ENCODE measurements around the gene COL4A1.

COL4A1 gene

GRCh38 chr13:110268061-110268460 lies 38.9 kb downstream of the COL4A1 start:
- WGBS, 2 experiments: 92 to 93% methylated on average over 6 of the region's 6 CpGs
- Histone ChIP-seq H3K4me3 (ENCODE audit: insufficient read depth, low read depth, low read length) (no peak overlapping the region), H3K27me3 (ENCODE audit: control insufficient read depth, insufficient read depth, low read length, poor library complexity, severe bottlenecking) (no peaks in the 10 kb centered on the region), H3K4me1 (ENCODE audit: control insufficient read depth, insufficient read depth, low read length) (peaks cover 22% of the 10 kb centered on the region), H3K9me3 (ENCODE audit: control insufficient read depth, low read length) (no peaks in the 10 kb centered on the region), H3K36me3 (ENCODE audit: control insufficient read depth, insufficient read depth, low read length) (no peaks in the 10 kb centered on the region), H3K27ac (ENCODE audit: insufficient read depth, low read depth, low read length, poor library complexity, severe bottlenecking) (no peak overlapping the region)

GRCh38 chr13:110266983-110267382 lies 40.0 kb downstream of the COL4A1 start:
- H3K36me3 ChIP-seq (ENCODE audit: control insufficient read depth, insufficient read depth, low read length): no peaks in the 10 kb centered on the region
- no peaks in the 10 kb centered on the region for H3K27me3 ChIP-seq (ENCODE audit: control insufficient read depth, insufficient read depth, low read length, poor library complexity, severe bottlenecking)
- no peaks in the 10 kb centered on the region for H3K9me3 ChIP-seq (ENCODE audit: control insufficient read depth, low read length)
- WGBS, 2 experiments: 23 to 24% methylated on average over 10 of the region's 10 CpGs
- H3K4me1 ChIP-seq (ENCODE audit: control insufficient read depth, insufficient read depth, low read length): peaks cover 22% of the 10 kb centered on the region
- H3K27ac ChIP-seq (ENCODE audit: insufficient read depth, low read depth, low read length, poor library complexity, severe bottlenecking): no peak overlapping the region
- H3K4me3 ChIP-seq (ENCODE audit: insufficient read depth, low read depth, low read length): no peak overlapping the region

GRCh38 chr13:110266431-110266809 lies 40.5 kb downstream of the COL4A1 start:
- Histone ChIP-seq H3K4me1 (ENCODE audit: control insufficient read depth, insufficient read depth, low read length) (peaks cover 22% of the 10 kb centered on the region), H3K27me3 (ENCODE audit: control insufficient read depth, insufficient read depth, low read length, poor library complexity, severe bottlenecking) (no peaks in the 10 kb centered on the region), H3K27ac (ENCODE audit: insufficient read depth, low read depth, low read length, poor library complexity, severe bottlenecking) (no peak overlapping the region), H3K4me3 (ENCODE audit: insufficient read depth, low read depth, low read length) (no peak overlapping the region), H3K9me3 (ENCODE audit: control insufficient read depth, low read length) (no peaks in the 10 kb centered on the region), H3K36me3 (ENCODE audit: control insufficient read depth, insufficient read depth, low read length) (no peaks in the 10 kb centered on the region)
- WGBS, 2 experiments: 89 to 90% methylated on average over 8 of the region's 8 CpGs

- H3K4me1 ChIP-seq (ENCODE audit: control insufficient read depth, insufficient read depth, low read length): peaks cover 22% of the 10 kb centered on the region
- H3K36me3 ChIP-seq (ENCODE audit: control insufficient read depth, insufficient read depth, low read length): no peaks in the 10 kb centered on the region
- no peaks in the 10 kb centered on the region for H3K9me3 ChIP-seq (ENCODE audit: control insufficient read depth, low read length)
- no peaks in the 10 kb centered on the region for H3K27me3 ChIP-seq (ENCODE audit: control insufficient read depth, insufficient read depth, low read length, poor library complexity, severe bottlenecking)
- H3K27ac ChIP-seq (ENCODE audit: insufficient read depth, low read depth, low read length, poor library complexity, severe bottlenecking): no peak overlapping the region
- H3K4me3 ChIP-seq (ENCODE audit: insufficient read depth, low read depth, low read length): no peak overlapping the region
- WGBS, 2 experiments: 85 to 86% methylated on average over 38 of the region's 38 CpGs
Observed at GRCh38 chr13:110265682-110266430, 41.1 kb downstream of the COL4A1 start.

GRCh38 chr13:110265341-110265681 lies 41.6 kb downstream of the COL4A1 start:
- Histone ChIP-seq H3K9me3 (ENCODE audit: control insufficient read depth, low read length) (no peaks in the 10 kb centered on the region), H3K4me3 (ENCODE audit: insufficient read depth, low read depth, low read length) (no peak overlapping the region), H3K4me1 (ENCODE audit: control insufficient read depth, insufficient read depth, low read length) (peaks cover 22% of the 10 kb centered on the region), H3K36me3 (ENCODE audit: control insufficient read depth, insufficient read depth, low read length) (no peaks in the 10 kb centered on the region), H3K27ac (ENCODE audit: insufficient read depth, low read depth, low read length, poor library complexity, severe bottlenecking) (no peak overlapping the region), H3K27me3 (ENCODE audit: control insufficient read depth, insufficient read depth, low read length, poor library complexity, severe bottlenecking) (no peaks in the 10 kb centered on the region)
- 88 to 93% methylated on average over 6 of the region's 6 CpGs for WGBS, 2 experiments

- H3K27ac ChIP-seq (ENCODE audit: insufficient read depth, low read depth, low read length, poor library complexity, severe bottlenecking): no peak overlapping the region
- H3K4me1 ChIP-seq (ENCODE audit: control insufficient read depth, insufficient read depth, low read length): peaks cover 22% of the 10 kb centered on the region
- H3K27me3 ChIP-seq (ENCODE audit: control insufficient read depth, insufficient read depth, low read length, poor library complexity, severe bottlenecking): no peaks in the 10 kb centered on the region
- WGBS, 2 experiments: 78 to 80% methylated on average over 12 of the region's 12 CpGs
- H3K36me3 ChIP-seq (ENCODE audit: control insufficient read depth, insufficient read depth, low read length): no peaks in the 10 kb centered on the region
- H3K4me3 ChIP-seq (ENCODE audit: insufficient read depth, low read depth, low read length): no peak overlapping the region
- no peaks in the 10 kb centered on the region for H3K9me3 ChIP-seq (ENCODE audit: control insufficient read depth, low read length)
Observed at GRCh38 chr13:110264685-110265275, 42.2 kb downstream of the COL4A1 start.

GRCh38 chr13:110263888-110264287 lies 43.1 kb downstream of the COL4A1 start:
- Histone ChIP-seq H3K27me3 (ENCODE audit: control insufficient read depth, insufficient read depth, low read length, poor library complexity, severe bottlenecking) (no peaks in the 10 kb centered on the region), H3K4me3 (ENCODE audit: insufficient read depth, low read depth, low read length) (no peak overlapping the region), H3K27ac (ENCODE audit: insufficient read depth, low read depth, low read length, poor library complexity, severe bottlenecking) (no peak overlapping the region), H3K9me3 (ENCODE audit: control insufficient read depth, low read length) (no peaks in the 10 kb centered on the region), H3K4me1 (ENCODE audit: control insufficient read depth, insufficient read depth, low read length) (peaks cover 22% of the 10 kb centered on the region), H3K36me3 (ENCODE audit: control insufficient read depth, insufficient read depth, low read length) (no peaks in the 10 kb centered on the region)
- WGBS, 2 experiments: 58 to 70% methylated on average over 5 of the region's 5 CpGs

GRCh38 chr13:110263404-110263803 lies 43.6 kb downstream of the COL4A1 start:
- H3K36me3 ChIP-seq (ENCODE audit: control insufficient read depth, insufficient read depth, low read length): no peaks in the 10 kb centered on the region
- H3K9me3 ChIP-seq (ENCODE audit: control insufficient read depth, low read length): no peaks in the 10 kb centered on the region
- no peak overlapping the region for H3K27ac ChIP-seq (ENCODE audit: insufficient read depth, low read depth, low read length, poor library complexity, severe bottlenecking)
- no peak overlapping the region for H3K4me3 ChIP-seq (ENCODE audit: insufficient read depth, low read depth, low read length)
- no peaks in the 10 kb centered on the region for H3K27me3 ChIP-seq (ENCODE audit: control insufficient read depth, insufficient read depth, low read length, poor library complexity, severe bottlenecking)
- WGBS, 2 experiments: 81 to 86% methylated on average over 4 of the region's 5 CpGs
- peaks cover 22% of the 10 kb centered on the region for H3K4me1 ChIP-seq (ENCODE audit: control insufficient read depth, insufficient read depth, low read length)

- no peaks in the 10 kb centered on the region for H3K27me3 ChIP-seq (ENCODE audit: control insufficient read depth, insufficient read depth, low read length, poor library complexity, severe bottlenecking)
- no peak overlapping the region for H3K27ac ChIP-seq (ENCODE audit: insufficient read depth, low read depth, low read length, poor library complexity, severe bottlenecking)
- 85 to 86% methylated on average over 11 of the region's 11 CpGs for WGBS, 2 experiments
- peaks cover 22% of the 10 kb centered on the region for H3K4me1 ChIP-seq (ENCODE audit: control insufficient read depth, insufficient read depth, low read length)
- H3K9me3 ChIP-seq (ENCODE audit: control insufficient read depth, low read length): no peaks in the 10 kb centered on the region
- no peaks in the 10 kb centered on the region for H3K36me3 ChIP-seq (ENCODE audit: control insufficient read depth, insufficient read depth, low read length)
- no peak overlapping the region for H3K4me3 ChIP-seq (ENCODE audit: insufficient read depth, low read depth, low read length)
Observed at GRCh38 chr13:110262508-110263291, 44.3 kb downstream of the COL4A1 start.

GRCh38 chr13:110262082-110262436 lies 44.9 kb downstream of the COL4A1 start:
- WGBS, 2 experiments: 90 to 92% methylated on average over 11 of the region's 11 CpGs
- no peaks in the 10 kb centered on the region for H3K36me3 ChIP-seq (ENCODE audit: control insufficient read depth, insufficient read depth, low read length)
- H3K4me3 ChIP-seq (ENCODE audit: insufficient read depth, low read depth, low read length): no peak overlapping the region
- no peaks in the 10 kb centered on the region for H3K27me3 ChIP-seq (ENCODE audit: control insufficient read depth, insufficient read depth, low read length, poor library complexity, severe bottlenecking)
- no peak overlapping the region for H3K27ac ChIP-seq (ENCODE audit: insufficient read depth, low read depth, low read length, poor library complexity, severe bottlenecking)
- H3K9me3 ChIP-seq (ENCODE audit: control insufficient read depth, low read length): no peaks in the 10 kb centered on the region
- peaks cover 20% of the 10 kb centered on the region for H3K4me1 ChIP-seq (ENCODE audit: control insufficient read depth, insufficient read depth, low read length)

Measured in ectodermal cell (in vitro differentiated cells).